WERI-Rb-1 (cell line): ENCODE measurements around the gene SLCO2A1.

Source experiments
- DNase-seq: peaks from one replicate; pipeline ENCODE4 v3.0.0-alpha.2; 2020
- H3K27ac ChIP-seq: fragments of 250-450 bp; sonication (Bioruptor Pico); 2 replicates; pipeline ENCODE4 v1.5.1; 2020; ENCODE audit warnings: mild to moderate bottlenecking, moderate library complexity
- H3K27me3 ChIP-seq: fragments of 250-450 bp; sonication (Bioruptor Pico); 2 replicates; pipeline ENCODE4 v1.5.1; 2021; ENCODE audit warnings: mild to moderate bottlenecking, low read depth, moderate library complexity; ENCODE audit not compliant: insufficient read depth, severe bottlenecking
- H3K36me3 ChIP-seq: fragments of 250-450 bp; sonication (Bioruptor Pico); 2 replicates; pipeline ENCODE4 v1.5.1; 2020; ENCODE audit warnings: mild to moderate bottlenecking, moderate library complexity
- H3K4me3 ChIP-seq: 2 replicates; pipeline ENCODE4 v1.5.1; 2011; ENCODE audit warnings: low read depth, mild to moderate bottlenecking, control low read depth, low read length
- H3K9me3 ChIP-seq: fragments of 250-450 bp; sonication (Bioruptor Pico); 2 replicates; pipeline ENCODE4 v1.5.1; 2021; ENCODE audit warnings: mild to moderate bottlenecking, moderate library complexity; ENCODE audit not compliant: severe bottlenecking
- TF ChIP-seq, protein P1 (sequence below): IDR thresholded peaks from 2 replicates; pipeline ENCODE4 v1.5.1; 2011; ENCODE audit warnings: low read depth, mild to moderate bottlenecking, control low read depth, inconsistent platforms, low read length

SLCO2A1 gene

DNA sequence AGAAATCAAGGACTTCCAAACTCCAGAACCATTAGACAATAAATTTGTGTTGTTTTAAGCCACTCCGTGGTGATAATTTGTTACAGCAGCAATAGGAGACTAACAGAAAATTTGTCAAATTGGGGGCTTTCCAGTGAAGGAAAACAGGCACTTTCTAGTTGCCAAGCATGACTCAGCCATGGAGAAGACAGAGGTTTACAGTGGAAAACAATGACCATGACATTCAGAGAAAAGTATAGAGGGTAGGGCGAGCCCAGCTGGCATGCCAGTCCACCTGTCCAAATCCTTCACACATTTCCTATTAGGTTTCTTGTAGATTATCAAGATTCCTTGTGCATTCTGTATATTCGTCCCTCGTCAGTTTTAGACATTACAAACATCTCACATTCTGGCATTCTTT, 24.9 kb downstream of the SLCO2A1 start:
- DNase-seq: no peak
- H3K4me3 ChIP-seq: no peak overlapping the region
- TF ChIP-seq, protein P1, sequence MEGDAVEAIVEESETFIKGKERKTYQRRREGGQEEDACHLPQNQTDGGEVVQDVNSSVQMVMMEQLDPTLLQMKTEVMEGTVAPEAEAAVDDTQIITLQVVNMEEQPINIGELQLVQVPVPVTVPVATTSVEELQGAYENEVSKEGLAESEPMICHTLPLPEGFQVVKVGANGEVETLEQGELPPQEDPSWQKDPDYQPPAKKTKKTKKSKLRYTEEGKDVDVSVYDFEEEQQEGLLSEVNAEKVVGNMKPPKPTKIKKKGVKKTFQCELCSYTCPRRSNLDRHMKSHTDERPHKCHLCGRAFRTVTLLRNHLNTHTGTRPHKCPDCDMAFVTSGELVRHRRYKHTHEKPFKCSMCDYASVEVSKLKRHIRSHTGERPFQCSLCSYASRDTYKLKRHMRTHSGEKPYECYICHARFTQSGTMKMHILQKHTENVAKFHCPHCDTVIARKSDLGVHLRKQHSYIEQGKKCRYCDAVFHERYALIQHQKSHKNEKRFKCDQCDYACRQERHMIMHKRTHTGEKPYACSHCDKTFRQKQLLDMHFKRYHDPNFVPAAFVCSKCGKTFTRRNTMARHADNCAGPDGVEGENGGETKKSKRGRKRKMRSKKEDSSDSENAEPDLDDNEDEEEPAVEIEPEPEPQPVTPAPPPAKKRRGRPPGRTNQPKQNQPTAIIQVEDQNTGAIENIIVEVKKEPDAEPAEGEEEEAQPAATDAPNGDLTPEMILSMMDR: no peak
- H3K27me3 ChIP-seq: no peaks in the 10 kb centered on the region
- no peak overlapping the region for H3K27ac ChIP-seq
- no peaks in the 10 kb centered on the region for H3K36me3 ChIP-seq
- H3K9me3 ChIP-seq: no peaks in the 10 kb centered on the region

DNA sequence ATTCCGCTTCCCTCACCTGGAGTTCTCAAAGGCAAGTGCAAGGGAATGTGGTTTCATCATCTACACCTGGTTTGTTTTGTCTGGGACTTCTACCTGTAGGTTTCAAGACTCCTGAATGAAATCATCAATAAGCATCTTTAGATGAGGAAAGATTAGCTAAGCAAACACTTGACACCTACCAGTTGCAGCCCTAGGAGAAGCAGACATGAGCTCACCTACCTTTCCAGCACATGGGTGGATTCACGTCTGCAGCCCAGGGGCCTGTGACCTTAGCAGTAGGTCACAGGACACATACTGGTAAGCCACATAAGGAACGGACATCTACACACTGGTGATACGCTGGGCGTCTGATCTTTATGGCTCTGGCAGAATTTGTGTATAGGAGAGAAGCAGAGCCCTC, 26.7 kb downstream of the SLCO2A1 start:
- no peak overlapping the region for H3K27ac ChIP-seq
- TF ChIP-seq, protein P1: no peak

DNA sequence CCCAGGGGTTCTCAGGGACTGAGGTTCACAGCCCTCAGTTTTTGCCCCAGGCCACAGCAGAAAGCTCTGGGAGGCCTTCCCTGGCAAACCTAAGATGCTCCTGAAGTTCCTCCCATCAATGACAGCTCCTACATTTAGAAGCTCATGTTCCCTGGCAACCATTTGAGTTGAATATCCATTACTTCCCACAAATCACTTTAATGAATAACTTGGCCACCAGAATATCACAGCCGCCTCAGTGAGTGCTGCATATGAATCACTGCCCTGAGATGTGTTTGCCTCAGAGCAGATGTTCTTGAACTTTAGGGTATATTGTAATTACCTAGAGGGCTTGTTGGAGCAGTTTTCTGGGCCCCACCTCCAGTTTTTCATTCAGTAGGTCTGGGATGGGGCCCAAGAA, 27.4 kb downstream of the SLCO2A1 start:
- TF ChIP-seq, protein P1: no peak
- H3K27ac ChIP-seq: no peak overlapping the region
- H3K4me3 ChIP-seq: no peak overlapping the region

More for the DNA sequence above, 26.7 kb downstream of the SLCO2A1 start:
- no peaks in the 10 kb centered on the region for H3K27me3 ChIP-seq
- H3K4me3 ChIP-seq: no peak overlapping the region
- DNase-seq: no peak
- no peaks in the 10 kb centered on the region for H3K36me3 ChIP-seq
- no peaks in the 10 kb centered on the region for H3K9me3 ChIP-seq

DNA sequence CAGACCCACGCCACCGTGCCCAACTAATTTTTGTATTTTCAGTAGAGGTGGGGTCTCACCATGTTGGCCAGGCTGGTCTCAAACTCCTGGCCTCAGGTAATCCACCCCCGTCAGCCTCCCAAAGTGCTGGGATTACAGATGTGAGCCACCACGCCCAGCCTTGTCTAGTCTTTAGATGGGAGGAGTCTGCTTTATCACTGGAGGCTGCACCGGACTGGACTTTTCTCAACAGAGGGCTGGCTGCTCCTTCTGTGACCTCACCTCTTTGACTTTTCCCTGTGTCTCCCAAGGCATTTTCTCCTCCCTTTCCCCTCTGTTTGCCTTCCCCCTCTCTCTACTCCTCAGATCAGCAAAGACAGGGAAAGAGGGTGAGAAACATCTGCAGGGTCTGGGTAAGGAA, 28.5 kb downstream of the SLCO2A1 start:
- Histone ChIP-seq H3K9me3 (no peaks in the 10 kb centered on the region), H3K4me3 (no peak overlapping the region), H3K27ac (no peak overlapping the region), H3K27me3 (no peaks in the 10 kb centered on the region), H3K36me3 (no peaks in the 10 kb centered on the region)
- no peak for DNase-seq
- TF ChIP-seq, protein P1: no peak

More for the DNA sequence above, 27.4 kb downstream of the SLCO2A1 start:
- Histone ChIP-seq H3K9me3 (no peaks in the 10 kb centered on the region), H3K27me3 (no peaks in the 10 kb centered on the region), H3K36me3 (no peaks in the 10 kb centered on the region)
- no peak for DNase-seq

DNA sequence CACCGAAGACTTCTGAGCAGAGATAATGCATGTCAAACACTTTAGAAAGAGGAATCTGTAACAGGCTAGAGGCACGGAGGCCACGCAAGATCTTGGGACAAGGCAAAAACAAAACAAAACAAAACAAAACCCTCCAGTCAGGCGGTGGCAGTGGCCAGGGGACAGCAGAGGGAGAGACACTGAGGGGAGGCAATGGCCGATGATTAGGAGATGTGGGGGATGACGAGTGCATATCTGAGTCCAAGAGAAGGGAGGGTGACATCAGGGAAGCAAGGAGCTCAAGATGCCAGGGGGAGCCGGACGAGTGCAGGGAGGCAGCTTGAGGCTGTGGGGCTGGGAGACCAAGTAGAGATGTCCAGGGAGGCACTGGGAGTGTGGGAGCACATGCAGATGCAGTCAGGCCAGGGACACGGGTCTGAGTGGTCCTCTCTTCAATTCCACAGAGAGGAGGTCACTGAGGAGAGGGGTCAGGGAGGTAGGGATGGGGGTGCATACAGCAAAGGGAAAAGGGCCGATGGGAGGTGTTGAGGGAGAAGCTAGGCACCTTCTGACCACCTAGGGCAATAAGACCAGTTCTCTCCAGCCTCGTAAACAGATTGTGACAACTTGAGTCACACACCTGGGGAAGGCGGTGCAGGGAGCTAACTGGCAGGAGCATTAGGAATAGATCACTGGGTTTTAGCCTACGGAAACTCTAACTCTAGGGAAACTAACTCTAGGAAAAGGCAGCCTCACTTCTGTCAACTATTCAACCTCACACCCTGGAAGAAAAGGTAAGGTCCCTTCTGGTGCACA, 29.6 kb downstream of the SLCO2A1 start:
- Histone ChIP-seq H3K36me3 (no peaks in the 10 kb centered on the region), H3K9me3 (no peaks in the 10 kb centered on the region), H3K27me3 (no peaks in the 10 kb centered on the region), H3K4me3 (no peak overlapping the region), H3K27ac (no peak overlapping the region)
- DNase-seq: no peak
- TF ChIP-seq, protein P1: no peak

DNA sequence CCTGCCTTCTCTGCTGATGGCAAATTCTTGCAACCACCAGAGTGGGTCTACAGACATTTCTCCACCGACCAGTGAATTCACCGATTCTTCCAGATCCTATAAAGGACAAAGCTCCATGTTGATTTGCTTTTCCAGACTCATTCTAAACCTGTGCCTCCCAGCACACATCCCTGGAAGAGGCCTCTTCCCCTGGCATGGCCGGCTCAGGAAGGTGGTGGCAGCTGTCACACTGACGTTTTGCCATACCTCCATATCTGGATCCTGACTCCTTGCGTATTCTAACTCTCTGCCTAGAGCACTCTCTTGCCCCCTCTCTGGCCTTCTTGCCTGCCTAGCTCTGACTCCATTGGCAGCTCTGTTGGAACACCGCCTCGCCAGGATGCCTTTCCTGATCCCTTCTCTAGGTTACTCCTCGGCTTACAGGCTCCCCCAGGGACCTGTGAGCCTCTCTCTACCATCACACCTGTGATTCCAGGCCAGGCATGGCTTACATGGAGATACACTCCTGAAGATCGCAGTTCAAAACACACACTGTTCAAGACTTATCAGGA, 31.0 kb downstream of the SLCO2A1 start:
- H3K27ac ChIP-seq: no peak overlapping the region
- H3K36me3 ChIP-seq: no peaks in the 10 kb centered on the region
- no peak for DNase-seq
- TF ChIP-seq, protein P1: no peak
- H3K9me3 ChIP-seq: no peaks in the 10 kb centered on the region
- H3K27me3 ChIP-seq: no peaks in the 10 kb centered on the region
- no peak overlapping the region for H3K4me3 ChIP-seq
